Measurements from ENCODE around the gene TRDMT1.

TRDMT1 gene

GRCh38 chr10:17209302-17209701, 7.8 kb upstream of the TRDMT1 start:
- DNase-seq, result no peak

- DNase-seq, result no peak
Measured at GRCh38 chr10:17208476-17208875, 7.0 kb upstream of the TRDMT1 start.

DNA sequence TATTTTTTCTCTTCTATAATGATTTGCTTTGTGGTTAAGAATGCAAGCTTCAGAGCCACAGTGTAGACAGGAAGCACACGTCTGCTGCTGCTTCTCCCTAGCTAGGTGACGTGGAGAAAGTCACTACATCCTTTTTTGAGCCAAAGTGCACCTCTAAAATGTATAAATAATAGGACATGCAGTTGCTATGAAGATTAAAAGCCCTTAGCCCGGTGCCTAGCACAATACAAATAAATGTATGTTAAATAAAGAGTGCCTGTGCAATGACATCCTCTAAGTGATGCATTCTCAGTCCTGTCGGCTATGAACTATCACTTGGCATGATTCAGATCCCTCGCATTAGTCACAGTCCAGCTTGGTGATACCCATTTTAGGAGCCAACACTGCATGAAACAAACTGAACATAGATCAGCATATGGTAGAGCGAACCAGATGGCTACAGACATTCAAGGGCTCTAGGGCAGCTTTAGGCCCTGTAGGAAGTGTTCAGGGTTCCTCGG, 4.8 kb upstream of the TRDMT1 start:
- peak in 1 of 2 experiments; percentile 42 for DNase-seq

DNA sequence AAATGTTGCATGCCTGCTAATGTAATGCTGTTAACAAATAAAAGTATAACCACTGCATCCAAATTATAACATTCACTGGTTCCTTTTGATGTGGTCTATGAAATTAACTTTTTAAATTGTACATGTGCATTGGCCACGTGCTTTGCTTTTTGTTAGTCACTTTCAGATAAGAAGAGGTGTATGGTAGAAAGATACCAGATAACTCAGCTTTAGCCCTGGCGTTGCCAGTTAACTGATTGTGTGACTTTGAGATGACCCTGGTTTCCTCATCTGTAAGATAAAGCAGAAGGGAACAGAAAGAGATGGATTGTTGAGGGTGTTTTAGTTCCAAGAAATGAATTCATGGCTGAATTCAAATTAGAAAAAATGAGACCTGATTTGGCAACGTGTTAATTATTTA, 1.9 kb upstream of the TRDMT1 start:
- DNase-seq, result no peak

GRCh38 chr10:17202999-17203398, 1.5 kb upstream of the TRDMT1 start:
- no peak for DNase-seq

DNA sequence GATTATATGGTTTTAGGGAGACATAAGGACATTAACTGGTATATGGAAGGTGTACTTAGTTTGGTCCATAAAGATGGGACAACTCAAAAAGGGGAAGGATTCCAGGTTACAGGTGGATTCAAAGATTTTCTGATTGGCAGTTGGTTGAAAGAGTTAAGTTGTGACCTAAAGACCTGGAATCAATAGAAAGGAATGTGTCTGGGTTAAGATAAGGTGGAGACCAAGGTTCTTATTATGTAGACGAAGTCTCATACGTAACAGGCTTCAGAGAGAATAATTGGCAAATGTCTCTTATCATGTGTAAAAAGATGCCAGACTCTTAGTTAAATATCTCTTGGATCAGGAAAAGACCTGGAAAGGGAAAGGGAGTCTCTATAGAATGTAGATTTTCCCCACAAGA, 1.0 kb upstream of the TRDMT1 start:
- DNase-seq, result no peak

DNA sequence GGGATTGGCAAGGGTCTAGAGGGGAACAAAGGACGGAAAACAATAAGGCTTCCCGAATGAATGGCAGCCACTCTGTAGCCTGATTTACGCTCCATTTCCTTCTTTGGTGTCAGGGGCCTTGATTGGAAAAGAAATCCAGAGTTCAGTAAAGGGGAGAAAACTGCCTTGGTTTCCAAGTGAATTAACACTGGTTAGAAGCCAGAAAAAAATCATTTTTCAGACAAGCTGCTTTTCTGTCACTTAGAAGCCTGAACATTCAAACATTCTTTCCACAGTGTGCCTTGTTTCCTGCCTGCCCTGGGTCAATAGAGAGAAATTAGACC, 283 bp upstream of the TRDMT1 start:
- DNase-seq, result no peak

- DNase-seq, result no peak
Measured at GRCh38 chr10:17200001-17200911, 1.2 kb downstream of the TRDMT1 start.

- DNase-seq, result peak in 1 of 2 experiments; percentile 6
Measured at GRCh38 chr10:17199351-17199804, 2.1 kb downstream of the TRDMT1 start.

DNA sequence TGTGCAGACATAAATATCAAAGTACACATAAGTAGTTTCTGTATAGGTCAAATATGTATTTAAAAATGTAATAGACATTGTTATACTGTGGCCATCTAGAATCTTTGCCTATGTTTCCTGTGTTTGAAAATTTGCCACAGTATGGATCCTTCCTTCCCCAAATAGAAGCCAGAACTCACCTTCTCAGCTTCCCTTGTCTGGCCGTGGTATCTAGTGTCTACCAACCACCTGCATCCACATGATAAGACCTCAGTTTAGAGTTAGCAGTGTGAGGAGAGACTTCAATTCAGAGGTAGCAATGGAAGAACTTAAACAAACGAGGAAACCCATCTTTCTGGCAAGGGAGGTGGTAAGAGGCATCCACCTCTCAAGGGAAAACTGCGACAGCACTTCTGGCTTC, 4.9 kb downstream of the TRDMT1 start:
- DNase-seq, result no peak

- DNase-seq, result no peak
Measured at GRCh38 chr10:17196045-17196444, 5.4 kb downstream of the TRDMT1 start.

- no peak for DNase-seq
Measured at GRCh38 chr10:17195083-17195482, 6.4 kb downstream of the TRDMT1 start.

DNA sequence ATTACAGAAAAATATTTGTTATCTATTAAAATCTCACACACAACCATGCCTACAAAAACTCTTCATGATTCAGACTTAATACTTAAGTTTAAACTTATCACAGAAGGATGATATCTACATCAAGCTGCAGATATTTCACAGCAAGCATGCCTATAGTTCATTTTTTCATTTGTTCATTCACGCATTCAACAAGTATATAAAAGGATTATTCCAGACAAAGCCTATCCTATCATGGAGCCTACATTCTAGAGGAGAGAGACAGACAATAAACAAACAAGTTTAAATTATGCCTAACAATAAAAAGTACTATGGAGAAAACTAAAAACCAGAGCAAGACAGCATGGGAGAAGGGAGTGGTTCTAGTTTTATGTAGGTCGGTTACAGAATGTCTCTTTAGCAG, 10.9 kb downstream of the TRDMT1 start:
- DNase-seq, result no peak

- no peak for DNase-seq
Measured at GRCh38 chr10:17188644-17189172, 12.8 kb downstream of the TRDMT1 start.

DNA sequence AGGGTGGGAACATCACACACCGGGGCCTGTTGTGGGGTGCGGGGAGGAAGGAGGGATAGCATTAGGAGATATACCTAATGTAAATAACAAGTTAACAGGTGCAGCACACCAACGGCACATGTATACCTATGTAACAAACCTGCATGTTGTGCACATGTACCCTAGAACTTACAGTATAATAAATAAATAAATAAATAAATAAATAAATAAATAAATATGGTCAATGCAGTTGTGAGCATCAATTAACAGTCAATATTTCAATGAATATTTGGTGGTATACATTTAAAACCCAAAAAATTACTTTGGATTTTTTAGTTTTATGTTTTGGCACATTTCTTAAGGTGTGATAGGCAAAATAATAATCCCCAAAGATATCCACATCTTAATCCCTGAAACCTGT, 15.6 kb downstream of the TRDMT1 start:
- no peak for DNase-seq

DNA sequence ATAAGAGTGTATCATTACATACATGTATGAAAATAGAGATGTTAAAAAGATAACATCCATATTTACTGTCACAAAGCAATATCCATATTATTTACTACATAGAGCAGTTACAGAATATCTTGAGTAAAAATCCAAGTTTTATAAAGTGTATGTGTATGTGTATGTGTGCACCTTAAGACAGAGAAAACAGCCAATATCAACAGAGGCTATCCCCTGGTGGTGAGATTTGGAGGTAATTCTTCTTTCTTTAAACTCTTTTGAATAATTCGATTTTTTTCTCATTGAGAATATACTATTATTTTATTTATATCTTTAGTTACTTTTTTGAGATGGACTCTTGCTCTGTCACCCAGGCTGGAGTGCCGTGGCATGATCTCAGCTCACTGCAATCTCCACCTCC, 18.4 kb downstream of the TRDMT1 start:
- no peak for DNase-seq

DNA sequence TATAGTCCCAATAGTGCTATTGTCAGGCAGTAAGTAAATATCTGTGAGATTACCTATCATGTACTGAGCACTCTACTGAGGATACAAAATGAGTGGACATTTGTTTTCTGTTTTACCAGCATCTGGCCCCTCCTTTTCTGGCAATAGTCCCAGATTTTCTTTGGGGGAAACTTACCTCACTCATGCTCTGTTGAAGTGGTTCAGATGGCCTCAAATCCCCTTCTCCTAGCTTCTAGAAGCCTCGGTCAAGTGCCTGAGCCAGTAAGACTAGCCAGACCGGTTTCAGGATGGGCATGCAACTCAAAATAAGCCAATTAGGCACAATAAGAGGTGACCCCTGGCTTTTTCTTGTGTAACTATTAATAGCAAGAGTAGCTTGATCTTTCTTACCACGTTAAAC, 19.7 kb downstream of the TRDMT1 start:
- peak; percentile 8 to 46 for DNase-seq

DNA sequence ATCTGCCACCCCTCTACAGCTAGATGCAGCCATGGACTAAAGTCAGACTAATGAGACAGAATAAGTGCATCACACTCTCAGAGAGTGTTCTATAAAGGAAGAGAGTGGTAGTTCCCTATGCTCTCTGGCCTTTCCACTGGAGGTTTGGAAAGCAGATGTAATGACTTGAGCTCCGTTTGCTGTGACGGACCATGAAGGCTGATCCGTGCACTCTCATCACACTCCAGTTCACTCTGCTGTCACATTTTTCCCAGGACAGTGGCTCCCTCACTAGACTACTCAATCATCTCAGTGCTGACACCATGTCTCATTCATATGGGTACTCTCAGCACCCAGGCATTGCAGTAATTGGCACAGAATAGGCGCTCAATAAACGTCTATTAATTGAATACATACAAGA, 20.4 kb downstream of the TRDMT1 start:
- DNase-seq, result no peak

GRCh38 chr10:17179002-17179401, 22.5 kb downstream of the TRDMT1 start:
- no peak for DNase-seq

DNA sequence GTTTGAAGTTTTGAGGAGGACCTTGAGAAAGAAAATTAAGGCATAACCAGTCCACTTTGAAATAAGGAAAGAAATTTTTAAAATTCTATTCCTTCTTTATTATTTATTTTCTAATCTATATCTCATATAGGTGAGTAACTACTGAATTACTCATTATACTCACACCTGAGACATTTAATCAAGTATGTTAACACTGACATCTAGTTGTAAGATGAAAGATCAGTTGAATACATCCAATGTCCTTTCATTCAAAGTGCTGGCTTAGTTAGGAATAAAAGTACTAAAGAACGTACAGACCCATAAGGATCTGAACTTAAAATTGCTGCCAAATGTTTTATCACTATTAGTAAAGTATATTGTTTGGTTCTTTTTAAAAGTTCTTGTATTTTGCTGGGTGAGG, 23.5 kb downstream of the TRDMT1 start:
- no peak for DNase-seq

- no peak for DNase-seq
Measured at GRCh38 chr10:17177014-17177413, 24.5 kb downstream of the TRDMT1 start.

DNA sequence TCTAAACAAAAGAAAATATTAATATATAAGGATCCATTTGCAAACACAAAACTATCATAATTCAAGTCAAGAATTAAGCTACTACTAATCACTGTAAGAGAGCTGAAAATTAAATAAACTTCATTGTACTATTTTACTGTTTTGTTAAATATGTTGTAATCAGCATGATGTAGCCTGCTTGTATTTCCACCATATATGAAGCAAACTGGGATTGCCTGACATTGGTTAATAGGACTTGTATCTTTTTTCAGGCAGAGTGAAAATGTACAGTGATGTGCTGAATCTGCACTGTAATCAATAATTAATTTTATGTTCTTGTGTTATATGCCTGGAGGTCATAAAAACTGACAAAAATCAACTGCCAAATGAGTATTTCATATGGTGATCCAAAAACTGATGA, 25.4 kb downstream of the TRDMT1 start:
- DNase-seq, result no peak

- DNase-seq, result no peak
Measured at GRCh38 chr10:17175551-17175950, 25.9 kb downstream of the TRDMT1 start.

DNA sequence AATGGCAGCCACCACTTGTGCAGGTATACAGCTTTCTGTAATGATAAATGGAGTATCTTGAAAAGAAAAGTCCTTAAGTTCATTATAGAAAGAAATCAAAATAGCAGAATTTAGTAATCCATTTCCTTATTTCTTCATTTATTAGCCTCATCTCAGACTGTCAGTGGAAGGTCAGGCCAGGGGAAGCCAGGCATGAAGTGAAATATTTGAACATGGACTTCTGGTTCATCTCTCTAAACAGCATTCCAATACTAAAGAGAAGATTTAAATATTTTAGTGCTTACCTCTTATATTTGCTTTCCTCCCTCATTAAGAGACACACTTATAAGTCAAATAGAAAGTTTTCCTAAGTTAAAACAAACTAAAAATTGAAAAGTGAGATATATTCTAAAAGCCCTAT, 26.8 kb downstream of the TRDMT1 start:
- DNase-seq, result no peak
